Islet of Langerhans (tissue), 1 donor: Measurements from ENCODE around the gene PTGES.

Source experiments
- FAIRE-seq: peaks from one replicate; lab custom pipeline; 2011; peaks lifted over from hg19 to GRCh38; lab: Jason Lieb, UNC

PTGES gene

DNA sequence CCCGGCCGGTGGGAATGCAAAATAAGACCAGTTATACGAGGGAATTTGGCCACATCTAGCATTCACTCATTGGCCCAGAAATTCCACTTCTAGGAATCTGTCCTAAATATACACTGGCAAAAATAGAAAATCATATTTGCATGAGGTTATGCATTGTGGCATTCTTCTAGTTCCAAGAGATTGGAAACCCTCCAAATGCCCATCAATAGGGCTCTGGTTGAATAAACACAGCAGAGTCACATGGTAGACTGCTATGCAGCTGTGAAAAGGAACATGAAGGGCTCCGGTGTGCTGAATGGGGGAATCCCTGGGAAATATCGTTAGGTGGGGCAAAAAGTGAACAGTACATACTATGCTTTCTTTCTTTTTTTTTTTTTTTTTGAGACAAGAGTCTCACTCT lies 36.8 kb downstream of the PTGES start:
- no peak for FAIRE-seq

- no peak for FAIRE-seq
Measured at GRCh38 chr9:129714511-129715061, 38.3 kb downstream of the PTGES start.

DNA sequence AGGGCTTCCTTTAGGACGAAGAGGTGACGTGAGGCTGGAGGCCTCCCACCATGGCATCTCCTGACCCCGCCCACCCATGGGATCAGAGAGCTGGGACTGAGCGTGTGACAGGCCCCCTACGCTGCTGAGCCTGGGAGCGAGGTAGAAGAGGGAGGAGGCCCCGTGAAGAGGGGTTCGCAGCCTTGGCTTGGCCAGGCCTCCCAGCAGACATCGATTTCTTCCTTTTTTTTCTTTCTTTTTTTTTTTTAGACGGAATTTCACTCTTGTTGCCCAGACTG lies 39.5 kb downstream of the PTGES start:
- no peak for FAIRE-seq

DNA sequence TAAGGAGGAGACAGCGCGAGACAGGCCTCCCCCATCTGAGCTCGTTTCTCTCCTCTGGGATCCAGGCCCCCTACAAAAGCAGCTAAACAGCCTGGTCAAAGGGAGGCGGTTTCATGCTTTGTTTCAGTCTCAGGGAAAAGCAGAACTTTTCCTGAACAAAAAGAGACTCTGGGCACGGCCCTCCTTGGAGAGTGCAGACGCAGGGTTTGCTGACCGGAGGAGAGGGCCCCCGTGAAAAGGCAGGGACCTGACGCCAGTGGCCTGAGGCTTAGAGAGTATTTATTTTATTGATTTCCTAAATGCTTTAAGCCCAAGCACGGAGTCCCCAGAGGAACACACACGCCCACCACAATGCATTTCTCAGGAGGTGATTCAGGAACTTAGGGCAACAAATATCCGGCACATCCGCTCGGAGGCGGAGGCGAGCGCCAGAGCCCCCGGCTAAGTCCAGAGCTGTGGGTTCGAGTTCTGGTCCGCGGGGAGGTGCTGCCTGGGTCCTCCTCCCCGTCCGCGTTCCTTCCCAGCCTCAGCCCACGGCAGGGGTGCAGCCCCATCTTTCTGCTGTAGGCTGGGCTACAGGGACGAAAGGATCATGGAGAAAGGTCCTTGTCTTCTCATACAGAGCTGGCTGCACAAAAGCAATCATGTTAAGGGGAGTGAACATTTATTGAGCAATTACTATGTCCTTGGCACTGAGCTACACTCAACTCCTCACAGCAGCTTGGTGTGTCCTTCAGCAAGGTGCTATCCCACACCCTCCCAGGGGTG lies 40.0 kb downstream of the PTGES start:
- no peak for FAIRE-seq

DNA sequence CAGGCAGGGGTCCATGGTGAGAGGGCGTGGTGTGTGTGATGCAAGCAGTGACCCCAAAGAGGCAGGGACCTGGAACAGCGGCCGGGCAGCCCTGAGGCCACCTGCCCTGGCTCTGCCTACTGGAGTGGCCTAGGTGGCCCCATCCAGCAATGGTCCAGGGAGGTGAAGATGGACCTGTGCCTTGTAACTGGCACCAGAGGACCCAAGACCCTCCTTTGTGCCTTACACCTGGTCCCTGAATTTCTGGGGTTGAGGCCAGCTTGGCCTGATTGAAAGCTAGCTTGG lies 42.7 kb downstream of the PTGES start:
- FAIRE-seq = no peak

DNA sequence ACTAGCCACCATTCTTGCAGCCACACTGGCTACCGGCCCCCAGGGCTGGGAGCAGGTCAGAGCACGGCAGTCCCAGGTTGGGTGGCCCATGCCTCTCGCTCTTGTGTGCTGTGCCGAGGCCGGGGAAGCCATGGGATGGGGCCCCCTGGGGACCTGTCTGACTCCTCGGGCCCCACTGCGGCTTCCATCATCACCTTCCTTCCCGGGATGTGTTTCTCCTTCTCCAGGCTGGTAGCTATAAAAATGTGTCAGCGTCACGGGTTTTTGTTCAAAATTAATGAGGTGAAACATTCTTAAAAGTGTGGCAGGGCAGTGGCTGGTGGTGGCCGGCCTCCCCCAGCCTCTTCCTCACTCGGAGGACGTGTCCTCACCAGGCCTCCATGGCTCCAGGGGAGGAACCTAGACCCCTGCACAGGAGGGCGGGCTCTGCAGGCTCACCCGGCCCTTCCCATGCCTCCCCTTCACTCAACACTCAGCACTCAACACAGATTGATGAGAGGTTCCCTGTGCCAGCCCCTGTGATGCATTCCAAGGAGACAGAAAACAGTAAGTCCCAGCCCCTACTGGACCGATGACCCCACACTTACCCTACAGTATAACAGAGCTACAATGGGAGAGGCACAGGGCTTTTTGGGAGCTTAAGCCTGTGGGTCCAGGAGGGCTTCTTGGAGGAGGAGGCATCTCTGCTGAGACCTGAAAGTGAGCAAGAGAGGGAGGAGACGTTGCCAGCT lies 43.2 kb downstream of the PTGES start:
- no peak for FAIRE-seq

DNA sequence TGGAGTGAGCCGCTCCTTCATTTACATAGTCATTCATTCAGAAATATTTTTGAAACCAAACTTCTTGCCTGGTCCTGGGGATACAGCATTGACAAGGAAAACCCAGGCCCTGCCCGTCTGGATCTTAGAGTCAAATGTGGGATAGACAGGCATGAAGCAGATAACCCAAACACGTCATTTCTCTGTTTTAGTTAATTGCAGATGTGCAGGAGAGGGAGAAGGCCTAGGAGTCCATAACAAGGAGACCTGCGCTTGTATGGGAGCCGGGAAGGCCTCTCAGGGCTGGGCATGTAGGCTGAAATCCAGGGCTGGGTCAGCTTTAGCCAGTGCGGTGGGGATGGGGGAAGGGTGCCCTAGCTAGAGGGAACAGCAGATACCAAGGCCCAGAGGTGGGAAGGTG lies 44.0 kb downstream of the PTGES start:
- FAIRE-seq = no peak

DNA sequence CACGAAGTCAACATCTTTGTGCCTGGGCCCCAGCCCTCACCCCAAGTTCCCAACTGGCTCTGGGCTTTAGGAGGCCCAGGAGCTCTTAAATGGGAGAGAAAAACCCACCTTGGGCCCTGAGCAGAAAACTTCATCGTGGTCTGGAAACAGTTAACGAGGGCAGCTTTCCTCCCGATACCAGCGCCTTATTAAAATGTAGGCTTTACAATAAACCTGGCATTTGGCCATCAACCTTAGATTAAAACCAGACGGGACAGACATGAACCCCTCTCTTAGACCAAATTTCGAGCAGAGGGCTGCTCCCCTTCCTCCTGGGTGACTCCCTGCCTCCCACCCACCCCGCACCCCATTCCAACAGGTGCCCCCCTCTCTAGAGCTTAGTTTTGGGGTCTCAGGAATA lies 48.0 kb downstream of the PTGES start:
- no peak for FAIRE-seq

DNA sequence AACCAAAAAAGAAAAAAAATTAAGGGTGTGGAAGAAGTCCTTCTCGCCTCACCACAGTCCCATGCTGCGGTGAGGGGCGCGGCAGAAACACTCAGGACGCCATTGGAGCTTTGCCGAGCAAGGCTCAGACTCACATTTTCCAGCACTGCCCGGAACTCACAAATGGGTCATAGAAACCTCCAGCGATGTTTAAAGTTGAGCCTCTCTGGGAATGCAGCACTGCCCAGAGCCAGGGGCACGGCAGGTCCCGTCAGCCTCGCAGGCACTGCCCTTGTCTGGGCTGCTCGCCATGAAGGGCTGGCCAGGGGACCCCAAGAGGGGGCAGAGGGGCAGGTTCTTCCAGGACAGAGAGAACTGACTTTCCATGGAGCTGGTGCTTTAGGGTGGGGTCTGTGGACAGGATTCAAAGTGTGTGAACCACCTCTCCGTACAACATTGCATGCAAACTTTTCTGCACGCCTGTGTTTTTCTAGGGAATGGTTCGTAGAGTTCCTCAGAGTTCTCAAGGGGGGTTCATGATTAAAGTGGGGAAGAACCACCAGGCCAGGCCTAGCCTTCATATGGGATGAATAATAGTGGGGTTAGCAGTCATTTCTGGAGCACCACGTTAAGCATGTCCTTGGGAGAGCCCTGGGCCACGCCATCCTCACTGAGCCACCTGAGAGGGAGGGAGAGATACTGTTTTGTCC lies 49.0 kb downstream of the PTGES start:
- no peak for FAIRE-seq

- FAIRE-seq = no peak
Measured at GRCh38 chr9:129702589-129703520, 50.0 kb downstream of the PTGES start.

- no peak for FAIRE-seq
Measured at GRCh38 chr9:129701549-129701948, 51.3 kb downstream of the PTGES start.

- no peak for FAIRE-seq
Measured at GRCh38 chr9:129701054-129701453, 51.8 kb downstream of the PTGES start.

DNA sequence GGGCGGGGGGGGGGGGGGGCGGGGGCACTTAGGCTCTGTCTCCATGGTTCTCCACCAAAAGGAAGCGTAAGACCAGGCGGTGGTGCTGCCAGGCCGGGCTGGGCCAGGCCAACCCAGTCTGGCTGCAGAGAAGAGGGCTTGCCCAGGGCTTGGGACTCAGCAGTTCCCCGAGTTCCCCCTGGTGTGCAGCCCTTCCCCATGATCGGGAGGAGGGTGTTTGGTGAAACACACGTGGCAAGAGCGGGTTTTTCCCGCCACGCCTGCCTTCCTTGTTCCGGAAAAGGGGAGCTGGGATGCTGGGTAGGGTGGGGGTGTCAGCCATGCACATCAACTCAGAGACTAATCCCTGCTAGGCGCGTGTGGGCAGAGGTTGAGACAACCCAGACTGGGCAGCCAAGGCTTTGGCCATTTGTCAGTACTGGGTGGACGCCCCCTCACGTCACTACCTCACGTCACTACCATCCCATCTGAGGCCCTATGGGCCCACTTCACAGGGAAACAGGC lies 54.5 kb downstream of the PTGES start:
- FAIRE-seq = no peak

DNA sequence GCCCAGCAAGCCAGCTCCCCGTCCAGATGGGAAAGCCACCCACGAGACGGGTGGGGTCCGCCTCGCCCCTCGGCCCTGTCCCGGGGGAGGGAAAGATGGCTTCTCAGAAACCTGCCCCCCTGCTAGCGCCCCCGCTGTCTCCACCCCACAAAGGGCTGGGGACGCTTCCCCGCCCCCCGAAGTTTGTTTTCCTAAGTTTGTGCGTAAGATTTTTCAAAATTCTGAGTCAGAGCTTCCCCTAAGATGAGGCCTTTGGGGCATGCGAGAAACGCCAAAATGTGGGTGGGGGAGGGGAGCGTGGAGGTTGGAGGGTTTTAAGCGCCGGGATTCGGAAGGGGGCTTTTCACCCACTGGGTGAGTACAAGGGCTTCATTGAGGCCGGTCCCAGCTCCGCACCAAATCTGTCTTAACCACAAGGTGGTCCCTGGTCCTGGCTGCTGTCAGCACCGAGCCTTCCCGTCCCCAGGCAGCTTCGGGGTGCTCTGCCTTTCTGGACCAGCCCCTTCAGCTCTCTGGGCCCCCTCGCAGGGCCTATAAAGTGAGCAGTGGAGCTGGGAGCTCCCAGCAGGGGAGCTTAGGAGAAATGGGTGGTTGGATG lies 55.1 kb downstream of the PTGES start:
- no peak for FAIRE-seq

- no peak for FAIRE-seq
Measured at GRCh38 chr9:129696944-129697655, 55.7 kb downstream of the PTGES start.

DNA sequence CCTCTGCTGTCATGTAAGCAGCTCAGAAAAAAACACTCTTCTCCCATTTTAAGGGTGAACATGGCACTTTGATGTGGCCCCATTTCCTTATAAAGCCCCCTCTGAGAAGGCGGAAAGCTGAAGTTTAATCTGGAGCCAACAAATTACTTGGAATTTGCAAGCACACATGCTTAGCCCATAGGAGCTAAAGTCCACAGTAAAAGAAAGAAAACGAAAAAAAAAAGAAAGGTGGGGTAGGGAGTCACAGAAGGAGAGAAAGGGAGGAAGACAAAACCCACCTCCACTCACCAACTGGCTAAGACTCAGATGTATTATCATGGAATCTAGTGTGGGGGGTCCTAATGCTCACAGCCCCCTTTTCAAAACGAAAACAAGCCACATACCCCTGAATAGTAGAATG lies 57.0 kb downstream of the PTGES start:
- no peak for FAIRE-seq

DNA sequence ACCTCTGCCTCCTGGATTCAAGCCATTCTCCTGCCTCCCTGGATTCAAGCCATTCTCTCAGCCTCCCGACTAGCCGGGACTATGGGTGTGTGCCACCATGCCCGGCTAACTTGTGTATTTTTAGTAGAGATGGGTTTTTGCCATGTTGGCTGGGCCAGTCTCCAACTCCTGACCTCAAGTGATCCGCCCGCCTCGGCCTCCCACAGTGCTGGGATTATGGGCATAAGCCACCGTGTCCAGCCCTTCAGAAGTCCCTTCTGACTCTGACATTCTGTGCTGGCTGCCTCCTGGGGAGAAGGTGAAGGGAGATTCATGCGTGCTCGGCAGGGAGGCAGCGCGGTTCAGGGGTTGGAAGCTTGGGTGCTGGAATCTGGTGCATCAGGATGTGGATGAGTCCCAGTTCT lies 58.6 kb downstream of the PTGES start:
- FAIRE-seq = no peak

DNA sequence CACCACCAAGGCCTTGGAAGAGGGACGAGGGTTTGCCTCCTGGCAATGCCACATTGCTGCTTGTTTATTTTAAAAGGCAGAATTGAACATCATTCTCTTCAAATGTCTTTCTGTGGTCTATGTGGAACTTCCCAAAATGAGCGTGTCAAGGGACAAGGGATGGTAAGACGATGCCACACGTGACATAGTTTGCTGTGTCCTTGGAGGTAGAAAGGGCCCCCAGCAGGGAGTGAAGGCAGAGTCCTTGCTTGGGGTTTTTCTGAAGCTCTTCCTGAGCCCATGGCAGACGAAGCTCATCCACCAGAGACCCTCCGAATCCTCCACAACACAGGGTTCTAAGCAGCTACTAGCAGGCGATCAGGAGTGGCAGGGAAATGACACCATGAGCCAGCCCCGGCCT lies 59.1 kb downstream of the PTGES start:
- FAIRE-seq = no peak

DNA sequence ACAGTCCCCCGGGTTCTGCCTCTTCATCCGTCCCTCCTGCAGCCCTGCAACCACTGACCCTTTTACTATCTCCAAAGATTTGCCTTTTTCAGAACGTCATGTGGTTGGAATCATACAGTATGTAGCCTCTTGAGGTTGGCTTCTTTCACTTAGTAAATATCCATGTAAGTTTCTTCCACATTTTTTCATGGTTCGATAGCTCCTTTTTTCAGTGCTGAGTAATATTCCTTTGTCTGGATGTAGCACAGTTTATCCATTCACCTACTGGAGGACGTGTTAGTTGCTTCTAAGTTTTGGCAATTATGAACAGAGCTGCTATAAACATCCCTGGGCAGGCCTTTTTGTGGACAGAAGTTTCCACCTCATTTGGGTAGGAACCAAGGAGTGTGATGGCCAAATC lies 60.3 kb downstream of the PTGES start:
- FAIRE-seq = no peak
